Measurements from ENCODE around the gene TSHR.
A peak's percentile ranks its signal among the peaks of the same experiment; 100 is the strongest.

TSHR gene

DNA sequence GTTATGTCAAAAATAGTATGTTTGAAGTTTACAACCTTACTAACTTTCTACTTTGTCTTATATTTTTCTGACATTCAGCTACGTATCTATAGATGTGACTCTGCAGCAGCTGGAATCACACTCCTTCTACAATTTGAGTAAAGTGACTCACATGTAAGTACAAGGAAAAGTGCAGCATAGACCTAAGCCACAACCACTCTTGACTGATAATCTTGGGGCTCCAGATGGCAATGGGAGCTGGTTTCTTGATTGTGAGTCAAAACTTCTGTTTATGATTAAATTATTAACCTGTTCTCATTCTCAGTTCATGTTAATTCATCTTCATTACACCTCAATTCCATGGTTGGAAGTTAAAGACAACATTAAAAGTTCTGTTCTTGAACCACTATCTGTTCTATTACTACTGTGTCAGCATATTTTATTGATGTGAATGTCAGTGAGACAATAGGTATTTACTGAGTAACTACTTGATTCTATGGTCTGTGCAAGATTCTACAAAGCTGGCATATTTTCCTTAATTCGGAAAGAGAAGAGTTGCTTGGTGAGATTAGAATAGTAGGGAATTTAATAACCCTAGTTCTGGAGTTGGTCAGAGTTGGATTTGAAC is 112.9 kb downstream of the TSHR start:
- DNase-seq (ENCODE audit: low read depth, low spot score): no peak

DNA sequence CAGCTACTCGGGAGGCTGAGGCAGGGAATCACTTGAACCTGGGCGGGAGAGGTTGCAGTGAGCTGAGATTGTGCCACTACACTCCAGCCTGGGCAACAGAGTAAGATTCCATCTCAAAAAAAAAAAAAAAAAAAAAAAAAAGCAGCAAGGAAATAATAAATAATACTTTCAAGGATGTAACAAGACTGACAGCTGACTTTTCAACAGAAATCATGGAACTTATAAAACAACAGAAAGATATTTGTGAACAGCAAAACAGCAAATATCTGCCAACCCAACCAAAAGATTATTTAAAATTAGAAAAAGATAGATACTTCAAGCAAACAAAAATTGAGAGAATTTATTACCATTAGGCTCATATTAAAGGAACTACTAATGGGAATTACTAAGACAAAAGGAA is 115.1 kb downstream of the TSHR start:
- no peak for DNase-seq (ENCODE audit: low read depth, low spot score)

DNA sequence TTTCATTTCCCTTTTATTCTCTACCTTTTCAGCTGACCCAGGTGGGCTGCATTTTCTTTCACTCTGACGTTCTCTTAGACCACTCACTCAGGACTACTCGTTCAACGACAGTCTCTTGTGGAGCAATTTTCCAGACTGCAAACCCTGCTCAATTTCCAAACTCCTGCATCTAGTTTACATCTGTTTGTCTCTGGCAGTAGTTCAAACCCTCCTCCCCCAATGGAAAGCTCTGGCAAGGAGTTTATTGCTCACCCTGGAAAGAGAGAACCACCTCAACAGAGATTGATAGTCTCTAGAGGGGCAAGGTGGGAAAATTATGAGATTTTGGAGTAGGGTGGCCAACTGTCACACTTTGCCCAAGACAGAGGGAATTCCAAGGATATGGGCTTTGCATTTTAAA is 130.2 kb downstream of the TSHR start:
- no peak for DNase-seq (ENCODE audit: low read depth, low spot score)

DNA sequence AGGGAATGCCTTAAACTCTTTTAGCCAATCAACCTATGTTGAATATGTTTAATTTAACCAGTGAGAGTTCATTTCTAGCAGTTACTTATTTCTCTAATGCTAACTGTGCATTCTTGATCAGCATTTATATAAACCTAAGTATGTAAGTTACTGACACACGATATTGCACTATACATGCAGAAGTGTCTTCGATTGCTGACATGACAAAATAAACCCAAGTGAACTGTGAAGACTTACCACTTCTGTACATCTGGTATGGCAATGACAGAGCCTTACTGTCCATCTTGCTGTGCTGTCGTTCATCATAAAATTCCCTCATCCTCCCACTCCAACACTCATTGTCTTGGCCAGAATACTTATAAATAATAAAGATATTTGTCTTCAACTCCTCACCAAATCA is 131.8 kb downstream of the TSHR start:
- DNase-seq (ENCODE audit: low read depth, low spot score): no peak

DNA sequence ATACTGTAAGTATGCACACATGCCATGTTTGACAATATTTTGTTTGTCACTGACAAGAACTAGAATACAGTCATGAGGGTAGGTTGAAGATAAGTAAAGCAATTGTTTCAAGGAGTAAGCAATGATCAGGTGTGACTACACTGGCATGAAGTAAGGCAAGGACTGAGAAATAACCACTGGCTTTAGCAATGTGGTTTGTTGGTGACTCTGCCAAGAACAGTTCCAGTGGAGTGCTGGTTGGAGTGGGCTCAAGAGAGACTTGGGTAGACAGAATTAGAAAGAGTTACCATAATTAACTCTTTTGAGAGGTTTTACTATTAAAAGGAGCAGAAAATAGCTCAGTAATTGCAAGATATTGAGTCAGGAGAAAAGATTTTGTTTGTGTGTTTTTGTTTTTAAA is 135.7 kb downstream of the TSHR start:
- no peak for DNase-seq (ENCODE audit: low read depth, low spot score)

DNA sequence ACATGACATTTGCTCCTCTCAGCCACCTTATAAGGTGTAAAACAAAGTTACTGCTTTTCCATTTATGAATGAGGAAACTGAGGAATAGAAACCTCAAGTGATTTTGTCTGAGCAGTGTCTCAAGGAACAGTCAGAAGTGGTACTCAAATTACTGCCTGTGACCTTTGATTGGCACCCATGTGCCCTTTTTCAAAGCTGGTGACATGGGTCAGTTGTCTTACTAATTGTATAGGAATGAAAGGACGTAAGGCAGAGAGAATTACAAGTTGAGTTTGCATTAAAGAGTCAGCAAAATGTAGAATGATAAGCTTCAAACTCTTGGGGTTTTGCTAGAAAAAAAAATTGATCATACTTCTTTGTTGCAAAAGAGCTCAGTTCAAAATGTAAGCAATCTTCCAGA is 136.2 kb downstream of the TSHR start:
- DNase-seq (ENCODE audit: low read depth, low spot score): no peak

DNA sequence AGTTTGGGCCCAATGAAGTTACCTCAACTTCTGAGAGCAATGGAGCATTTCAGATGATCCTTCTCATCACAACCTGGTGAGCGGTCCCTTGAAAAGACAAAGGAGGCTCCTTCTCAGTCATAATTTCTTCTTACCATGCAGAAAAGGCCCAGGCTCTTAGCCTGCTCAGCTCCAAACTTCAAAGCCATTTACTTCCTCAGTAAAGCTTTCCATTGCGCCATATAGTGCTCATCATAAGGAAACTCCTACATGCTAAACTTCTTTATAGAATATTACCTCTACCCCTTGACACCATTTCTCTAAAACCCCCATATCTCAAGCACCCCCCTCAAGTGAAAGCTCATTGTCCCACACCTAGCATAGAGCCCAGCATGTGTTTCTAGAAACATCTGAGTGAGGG is 138.2 kb downstream of the TSHR start:
- DNase-seq (ENCODE audit: low read depth, low spot score): no peak

DNA sequence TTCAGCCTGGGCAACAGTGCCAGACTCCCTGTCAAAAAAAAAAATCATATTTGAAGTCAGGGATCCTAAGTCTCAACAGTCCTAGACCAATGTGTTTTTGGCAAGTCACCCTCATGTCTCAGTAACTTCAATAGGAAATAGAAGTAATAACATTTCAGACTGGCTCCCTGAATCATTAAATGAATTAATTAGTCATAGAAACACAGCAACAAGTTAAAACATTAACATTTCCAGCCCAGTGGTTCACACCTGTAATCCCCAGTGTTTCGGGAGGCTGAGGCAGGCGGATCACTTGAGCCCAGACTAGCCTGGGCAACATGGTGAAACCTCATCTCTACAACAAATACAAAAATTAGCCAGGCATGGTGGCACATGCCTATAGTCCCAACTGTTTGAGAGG is 140.1 kb downstream of the TSHR start:
- DNase-seq (ENCODE audit: low read depth, low spot score): no peak

DNA sequence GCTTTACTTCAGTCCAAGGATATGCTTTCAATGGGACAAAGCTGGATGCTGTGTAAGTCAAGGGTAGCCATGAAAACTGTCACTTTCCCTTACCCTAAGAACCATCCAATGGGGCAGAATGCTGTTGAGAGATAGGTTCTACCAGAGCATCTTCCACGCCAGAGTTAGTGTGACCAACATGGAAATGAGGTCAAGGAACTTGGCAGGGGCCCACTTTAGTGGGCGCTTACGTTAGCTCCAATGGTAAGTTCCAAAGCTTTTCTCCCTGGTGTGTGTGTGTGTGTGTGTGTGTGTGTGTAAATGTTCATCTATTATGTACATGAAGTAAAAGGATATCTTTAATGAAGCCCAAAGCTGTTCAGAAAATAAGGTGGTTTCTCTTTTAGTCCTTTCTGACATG is 141.2 kb downstream of the TSHR start:
- DNase-seq (ENCODE audit: low read depth, low spot score): no peak

DNA sequence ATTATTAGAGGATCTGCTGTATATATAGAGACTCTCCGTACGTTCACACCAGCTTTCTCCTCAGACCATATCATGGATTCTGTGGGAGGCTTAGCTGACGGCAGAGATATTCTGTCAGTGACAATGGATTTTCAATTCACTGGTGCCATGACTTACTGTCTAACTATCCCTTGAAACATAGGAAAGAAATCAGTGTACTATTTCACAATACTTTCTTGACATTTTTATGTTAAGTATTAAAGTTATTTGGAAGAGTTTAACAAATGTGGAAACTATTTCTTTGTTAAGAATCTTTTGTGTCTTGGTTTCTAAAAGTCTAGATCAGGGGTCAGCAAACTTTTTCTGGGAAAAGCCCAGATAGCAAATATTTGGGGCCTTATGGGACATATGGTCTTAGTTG is 146.8 kb downstream of the TSHR start:
- DNase-seq (ENCODE audit: low read depth, low spot score): no peak

DNA sequence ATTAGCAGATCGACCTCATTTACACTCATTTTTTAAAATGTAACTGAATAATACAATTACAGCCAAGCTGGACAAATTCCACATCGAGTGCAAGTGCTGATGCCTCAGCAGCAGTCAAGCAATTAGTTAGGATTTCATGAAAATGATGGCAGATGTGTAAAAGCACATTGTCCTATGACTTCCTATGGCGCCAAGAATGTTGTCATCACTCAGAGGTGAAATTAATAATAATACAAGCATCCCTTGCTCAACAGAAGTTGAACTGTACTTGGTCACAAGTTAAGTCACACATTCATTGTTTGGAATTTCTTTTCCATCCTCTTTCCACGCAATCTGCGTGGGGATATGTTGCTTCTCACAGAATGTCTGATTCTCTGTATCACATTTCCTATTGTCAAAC is 148.0 kb downstream of the TSHR start:
- DNase-seq (ENCODE audit: low read depth, low spot score): no peak

DNA sequence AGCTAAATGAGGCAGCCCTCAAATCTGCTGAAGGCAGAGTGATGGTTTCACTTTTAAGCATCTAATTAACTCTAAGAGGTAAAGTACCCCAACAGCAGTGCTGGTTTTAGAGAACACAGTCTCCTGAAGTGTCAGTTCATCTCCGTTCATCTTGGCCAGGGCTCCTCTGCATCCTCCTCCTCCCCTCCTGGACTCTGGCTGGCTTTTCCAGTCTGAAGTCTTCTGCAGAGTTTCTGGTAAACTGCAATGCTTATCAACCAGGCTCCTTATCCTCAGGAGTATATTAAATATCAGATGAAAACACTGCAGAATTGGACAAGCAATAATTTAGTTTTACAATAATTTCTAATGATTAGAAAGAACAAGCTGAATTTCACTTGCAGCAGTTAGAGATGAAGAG is 150.0 kb downstream of the TSHR start:
- no peak for DNase-seq (ENCODE audit: low read depth, low spot score)

DNA sequence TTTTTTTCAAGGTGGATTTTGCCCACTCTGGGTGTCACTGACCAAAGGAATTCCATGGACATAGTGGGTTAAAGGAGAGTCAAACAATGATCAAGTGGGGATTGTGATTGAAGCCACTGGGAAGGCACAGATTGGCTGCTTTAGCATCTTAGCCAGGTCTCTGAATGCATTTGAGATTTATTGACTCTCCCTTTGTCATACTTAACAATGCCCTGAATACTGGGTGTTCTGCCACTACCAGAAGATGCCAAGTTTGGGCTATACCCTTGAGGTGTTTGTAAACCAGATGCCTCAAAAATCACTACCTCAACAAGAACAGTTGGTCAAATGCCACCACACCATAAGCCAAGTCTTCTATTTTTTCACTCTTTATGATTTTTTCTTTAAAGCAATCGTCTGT is 150.5 kb downstream of the TSHR start:
- DNase-seq (ENCODE audit: low read depth, low spot score): no peak

DNA sequence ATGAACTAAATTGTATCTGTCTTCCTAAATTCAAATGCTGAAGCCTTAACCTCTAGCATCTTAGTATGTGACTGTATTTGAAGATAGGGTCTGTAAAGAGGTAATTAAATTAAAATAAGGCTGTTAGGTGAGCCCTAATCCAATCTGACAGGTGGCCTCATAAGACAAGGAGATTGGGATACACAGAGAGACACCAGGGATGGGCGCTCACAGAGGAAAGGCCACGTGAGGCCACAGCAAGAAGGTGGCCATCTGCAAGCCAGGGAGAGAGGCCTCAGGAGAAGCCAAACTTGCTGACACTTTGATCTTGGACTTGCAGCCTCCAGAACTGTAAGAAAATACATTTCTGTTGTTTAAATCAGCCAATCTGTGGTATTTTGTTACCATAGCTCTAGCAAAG is 154.8 kb downstream of the TSHR start:
- DNase-seq (ENCODE audit: low read depth, low spot score): no peak

DNA sequence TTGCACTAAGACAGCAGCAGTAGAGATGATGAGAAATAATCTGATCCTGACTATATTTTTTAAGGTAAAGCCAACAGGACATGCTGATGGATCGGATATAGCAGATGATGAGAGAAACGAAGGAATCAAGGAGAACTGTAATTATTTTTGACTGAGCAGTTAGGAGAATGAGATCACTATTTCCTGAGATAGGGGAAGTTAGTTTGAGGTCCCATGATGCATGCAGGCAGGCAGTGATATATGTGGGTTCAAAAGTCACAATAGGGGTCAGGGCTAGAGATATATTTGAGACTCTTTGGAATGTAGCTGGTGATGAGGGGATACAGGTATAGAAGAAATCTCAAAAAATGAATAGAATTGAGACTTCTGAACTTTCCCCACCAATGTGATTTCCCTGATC is 157.8 kb downstream of the TSHR start:
- no peak for DNase-seq (ENCODE audit: low read depth, low spot score)

DNA sequence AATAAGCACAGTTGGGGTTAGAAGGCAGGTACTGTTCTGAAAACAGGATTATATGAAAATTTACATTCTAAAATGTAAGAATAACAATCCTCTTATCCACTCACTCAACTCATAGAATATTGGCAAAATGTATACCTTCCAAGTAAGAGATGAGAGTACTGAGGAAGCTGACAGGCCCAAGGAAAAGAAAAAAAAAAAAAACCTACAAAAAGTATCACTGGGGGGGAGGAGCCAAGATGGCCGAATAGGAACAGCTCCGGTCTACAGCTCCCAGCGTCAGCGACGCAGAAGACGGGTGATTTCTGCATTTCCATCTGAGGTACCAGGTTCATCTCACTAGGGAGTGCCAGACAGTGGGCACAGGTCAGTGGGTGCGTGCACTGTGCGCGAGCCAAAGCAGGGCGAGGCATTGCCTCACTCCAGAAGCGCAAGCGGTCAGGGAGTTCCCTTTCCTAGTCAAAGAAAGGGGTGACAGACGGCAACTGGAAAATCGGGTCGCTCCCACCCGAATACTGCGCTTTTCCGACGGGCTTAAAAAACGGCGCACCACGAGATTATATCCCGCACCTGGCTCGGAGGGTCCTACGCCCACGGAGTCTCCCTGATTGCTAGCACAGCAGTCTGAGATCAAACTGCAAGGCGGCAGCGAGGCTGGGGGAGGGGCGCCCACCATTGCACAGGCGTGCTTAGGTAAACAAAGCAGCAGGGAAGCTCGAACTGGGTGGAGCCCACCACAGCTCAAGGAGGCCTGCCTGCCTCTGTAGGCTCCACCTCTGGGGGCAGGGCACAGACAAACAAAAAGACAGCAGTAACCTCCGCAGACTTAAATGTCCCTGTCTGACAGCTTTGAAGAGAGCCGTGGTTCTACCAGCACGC is 158.8 kb downstream of the TSHR start:
- peak; percentile 25 for DNase-seq (ENCODE audit: low read depth, low spot score)

DNA sequence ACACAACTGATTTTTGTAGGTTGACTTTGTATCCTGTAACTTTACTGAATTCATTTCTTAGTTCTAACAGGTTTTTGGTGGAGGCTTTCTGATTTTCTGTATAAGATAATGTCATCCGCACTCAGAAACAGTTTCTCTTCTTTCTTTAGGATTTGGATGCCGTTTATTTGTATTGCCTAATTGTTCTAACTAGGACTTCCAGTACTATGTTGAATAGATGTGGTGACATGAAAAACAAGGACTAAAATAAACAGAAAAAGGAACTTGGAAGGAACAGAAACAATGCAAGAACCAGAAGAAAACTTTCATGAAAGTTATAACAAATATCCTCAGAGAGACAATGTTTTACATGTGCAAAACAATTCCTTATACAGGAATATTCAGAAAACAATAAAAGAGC is 165.1 kb downstream of the TSHR start:
- DNase-seq (ENCODE audit: low read depth, low spot score): no peak

DNA sequence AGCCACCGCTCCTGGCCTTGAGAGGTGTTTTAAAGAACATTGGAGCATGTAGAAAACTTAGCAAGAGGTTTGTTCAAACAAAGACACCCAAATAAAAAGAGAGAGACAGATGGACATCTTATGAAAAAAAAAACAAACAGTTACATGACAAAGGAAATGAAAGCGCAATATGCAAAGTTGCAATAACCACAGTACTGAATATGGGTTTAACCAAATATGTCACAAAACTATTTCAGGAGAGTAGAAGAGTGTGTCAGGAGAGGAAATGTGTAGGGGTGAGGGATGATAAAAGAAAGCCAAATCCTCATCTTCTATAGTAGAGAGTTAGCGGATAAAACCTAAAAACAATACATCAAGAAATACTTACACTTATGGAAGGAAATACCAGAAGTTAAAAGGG is 166.9 kb downstream of the TSHR start:
- no peak for DNase-seq (ENCODE audit: low read depth, low spot score)

DNA sequence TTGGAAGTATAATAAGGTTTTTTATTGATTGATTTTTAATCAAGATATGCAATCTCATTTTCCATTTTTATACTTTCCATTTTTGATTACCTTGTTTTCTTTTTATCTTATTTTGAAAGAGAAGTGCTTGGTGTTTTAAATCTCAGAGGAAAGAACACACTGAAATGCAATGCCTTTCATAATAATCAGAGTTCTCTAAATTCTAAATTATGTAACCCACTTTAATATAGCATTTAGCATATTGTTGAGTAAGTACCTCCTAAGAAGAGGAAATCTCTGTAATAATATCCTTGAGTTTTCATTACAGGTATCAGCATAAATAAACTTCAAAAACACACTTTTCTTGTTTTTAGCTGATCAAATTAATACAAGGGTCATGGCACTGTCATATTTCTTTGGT is 168.4 kb downstream of the TSHR start:
- no peak for DNase-seq (ENCODE audit: low read depth, low spot score)

DNA sequence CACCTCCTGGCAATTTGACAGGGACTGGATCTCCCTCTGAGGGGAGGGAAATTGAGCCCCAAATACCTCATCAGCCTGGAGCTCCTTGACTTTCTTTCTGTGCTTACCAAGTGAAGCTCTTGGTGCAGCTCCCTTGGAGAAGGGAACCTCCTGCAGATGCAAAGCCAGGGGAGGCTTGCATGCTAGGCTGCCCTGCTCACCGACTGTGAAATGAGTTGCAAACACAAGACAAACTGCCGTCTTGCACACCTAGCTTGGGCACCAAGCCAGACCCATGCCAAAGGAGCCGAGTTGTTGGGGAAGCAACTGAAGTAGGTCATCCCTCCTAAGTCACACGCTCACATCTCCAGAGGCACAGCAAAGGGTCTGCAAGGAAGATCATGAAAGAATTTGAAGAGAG is 170.1 kb downstream of the TSHR start:
- no peak for DNase-seq (ENCODE audit: low read depth, low spot score)

DNA sequence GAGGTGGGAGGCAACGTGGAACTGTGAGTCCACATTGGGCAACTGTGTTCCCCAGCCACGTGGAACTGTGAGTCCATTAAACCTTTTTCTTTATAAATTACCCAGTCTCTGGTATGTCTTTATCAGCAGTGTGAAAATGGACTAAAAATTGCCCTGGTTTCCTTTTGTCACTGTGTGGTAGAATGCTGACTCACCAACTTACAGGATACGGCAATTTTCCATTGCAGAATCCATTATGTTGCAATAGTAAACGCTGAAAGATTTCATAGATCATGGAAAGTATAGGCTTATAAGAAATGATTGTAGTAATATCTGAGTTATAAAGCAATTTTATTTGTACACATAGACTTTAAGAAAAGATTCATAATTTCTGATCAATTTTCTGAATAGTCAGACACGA is 172.4 kb downstream of the TSHR start:
- DNase-seq (ENCODE audit: low read depth, low spot score): no peak

DNA sequence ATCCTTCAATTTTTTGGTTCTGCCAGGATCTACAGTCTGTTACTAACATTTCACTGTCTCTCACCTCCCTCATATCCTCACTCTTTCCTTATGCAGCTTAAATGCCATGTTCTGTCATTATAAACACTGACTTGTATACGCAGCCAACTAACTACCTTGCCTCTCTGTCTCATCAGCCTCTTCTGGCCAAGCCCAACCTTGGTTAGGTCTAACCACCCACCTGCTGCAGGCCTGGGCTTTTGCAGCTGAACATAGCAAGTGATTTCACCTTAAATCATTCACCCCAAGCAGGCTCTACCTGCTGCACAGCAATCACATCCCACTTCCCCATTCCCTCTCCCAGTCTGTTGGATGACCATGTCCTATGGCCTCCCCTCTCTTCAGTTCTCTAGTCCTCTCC is 173.8 kb downstream of the TSHR start:
- no peak for DNase-seq (ENCODE audit: low read depth, low spot score)

DNA sequence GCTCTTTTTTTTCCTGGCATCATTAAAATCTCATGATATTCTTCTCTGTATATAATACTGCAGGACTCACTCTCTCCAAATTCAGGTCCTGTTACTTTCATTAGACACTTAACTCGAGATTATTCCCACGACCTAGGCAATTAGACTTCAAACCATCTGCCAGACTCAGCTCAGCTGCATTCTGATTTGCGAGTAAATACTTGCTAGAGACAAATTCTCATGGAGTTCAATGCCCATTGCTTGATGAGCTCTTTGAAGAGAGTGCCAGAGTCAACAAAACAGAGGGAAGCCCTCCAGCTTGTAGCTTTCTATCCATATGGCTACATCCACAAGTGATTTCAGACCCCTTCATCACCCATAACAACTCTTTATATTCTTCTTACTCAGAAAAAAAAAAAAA is 177.0 kb downstream of the TSHR start:
- DNase-seq (ENCODE audit: low read depth, low spot score): no peak

DNA sequence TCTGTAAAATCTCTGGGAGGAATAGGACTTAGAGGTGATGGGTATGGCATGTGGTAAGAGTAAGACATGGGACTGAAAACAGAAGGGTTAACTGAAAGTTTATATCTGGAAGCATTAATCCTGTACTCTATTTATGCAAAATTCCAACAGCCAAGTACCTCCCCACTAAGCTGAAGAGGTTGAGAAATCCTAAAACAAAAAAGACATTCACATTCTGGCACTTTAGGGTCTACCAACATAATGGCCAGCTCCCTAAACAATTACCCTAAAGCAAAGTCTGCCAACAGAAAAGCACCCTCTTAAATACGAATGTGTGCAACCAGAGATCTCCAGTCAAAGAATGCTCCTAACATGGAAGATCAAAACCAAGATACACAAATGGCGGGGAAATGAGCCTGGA is 178.0 kb downstream of the TSHR start:
- no peak for DNase-seq (ENCODE audit: low read depth, low spot score)

Measured in ELF-1 (cell line).